Right lung (tissue), 10 donors: ENCODE measurements around the gene ITGB7. TPM values are rescaled to one million over a fixed set of nuclear protein-coding genes. Genes with fewer than 3 reads are reported as not detected.

Experiments used
- DNase-seq, 2 donors: peaks; one replicate each; pipeline ENCODE4 v3.0.0-alpha.2; 2013
- long read RNA-seq, 8 donors: transcript quantifications; one replicate each; lab custom pipeline, GENCODE V29; 2026
- polyA plus RNA-seq, 5 donors: library from polyadenylated mRNA; unstranded; fragments of 120-200 nt; gene quantifications; one replicate each; pipeline versions ENCODE4 v1.2.1 to v1.2.3, GENCODE V29; 2013; ENCODE audit warnings: inconsistent platforms in 1 of 5, low replicate concordance in 1 of 5; ENCODE audit not compliant: insufficient read length in 5 of 5, insufficient read depth in 1 of 5

The ITGB7 gene, protein sequence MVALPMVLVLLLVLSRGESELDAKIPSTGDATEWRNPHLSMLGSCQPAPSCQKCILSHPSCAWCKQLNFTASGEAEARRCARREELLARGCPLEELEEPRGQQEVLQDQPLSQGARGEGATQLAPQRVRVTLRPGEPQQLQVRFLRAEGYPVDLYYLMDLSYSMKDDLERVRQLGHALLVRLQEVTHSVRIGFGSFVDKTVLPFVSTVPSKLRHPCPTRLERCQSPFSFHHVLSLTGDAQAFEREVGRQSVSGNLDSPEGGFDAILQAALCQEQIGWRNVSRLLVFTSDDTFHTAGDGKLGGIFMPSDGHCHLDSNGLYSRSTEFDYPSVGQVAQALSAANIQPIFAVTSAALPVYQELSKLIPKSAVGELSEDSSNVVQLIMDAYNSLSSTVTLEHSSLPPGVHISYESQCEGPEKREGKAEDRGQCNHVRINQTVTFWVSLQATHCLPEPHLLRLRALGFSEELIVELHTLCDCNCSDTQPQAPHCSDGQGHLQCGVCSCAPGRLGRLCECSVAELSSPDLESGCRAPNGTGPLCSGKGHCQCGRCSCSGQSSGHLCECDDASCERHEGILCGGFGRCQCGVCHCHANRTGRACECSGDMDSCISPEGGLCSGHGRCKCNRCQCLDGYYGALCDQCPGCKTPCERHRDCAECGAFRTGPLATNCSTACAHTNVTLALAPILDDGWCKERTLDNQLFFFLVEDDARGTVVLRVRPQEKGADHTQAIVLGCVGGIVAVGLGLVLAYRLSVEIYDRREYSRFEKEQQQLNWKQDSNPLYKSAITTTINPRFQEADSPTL
- 1 to 10 TPM in 4 of 5 donors, under 1 TPM in 1; 0.90 to 2.1 (median 1.2) TPM for polyA plus RNA-seq
- long read RNA-seq, donor 1 = 0 reads
- long read RNA-seq, donor 2 = 0 reads
- long read RNA-seq, donor 3 = 0 reads
- long read RNA-seq, donor 4 = 0 reads
- long read RNA-seq, donor 5 = 0 reads
- long read RNA-seq, donor 6 = 0 reads
- long read RNA-seq, donor 7 = 0 reads
- long read RNA-seq, donor 8 = 0 reads

DNA sequence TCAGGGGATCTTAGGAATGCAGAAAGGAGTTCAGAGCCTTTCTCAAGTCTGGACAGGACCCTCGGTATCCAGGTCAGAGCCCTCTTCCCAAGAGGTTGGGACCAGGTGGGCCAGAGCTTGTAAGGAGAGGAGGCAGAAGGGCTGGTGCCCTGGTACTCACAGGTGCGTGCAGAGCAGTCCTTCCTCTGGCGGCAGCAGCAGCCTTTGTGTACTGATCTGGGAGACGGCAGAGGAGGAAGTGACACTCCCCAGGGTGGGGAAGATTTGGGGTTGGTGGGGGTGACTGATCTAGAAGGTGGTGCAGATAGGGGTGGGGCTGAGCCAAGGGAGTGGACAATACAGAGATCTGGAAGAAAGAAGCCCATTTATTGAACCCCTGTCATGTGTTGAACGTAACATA lies at the start of gene ITGB7:
ITGB7 (minus strand) TSS at position 210 of the 400 bp plus-strand sequence. CDS start 6,808 bp downstream, outside the sequence.
- DNase-seq = no peak

DNA sequence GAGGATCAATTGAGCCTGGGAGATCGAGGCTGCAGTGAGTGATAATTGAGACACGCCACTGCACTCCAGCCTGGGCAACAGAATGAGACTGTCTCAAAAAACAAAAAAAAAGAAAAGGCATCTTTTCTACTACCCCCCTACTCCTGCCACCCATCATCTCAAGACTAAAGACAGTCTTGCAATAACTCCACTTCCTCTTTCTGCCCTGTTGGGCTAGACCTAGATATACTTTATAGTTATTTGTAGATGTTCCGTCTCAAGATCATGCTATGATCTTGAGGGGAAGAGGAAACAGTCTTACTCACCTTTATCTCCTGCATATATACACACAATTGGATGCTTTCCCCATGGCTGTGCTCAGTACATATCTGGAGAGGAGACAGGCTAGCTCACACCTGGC lies 48.9 kb upstream of the ITGB7 start:
- DNase-seq = no peak

DNA sequence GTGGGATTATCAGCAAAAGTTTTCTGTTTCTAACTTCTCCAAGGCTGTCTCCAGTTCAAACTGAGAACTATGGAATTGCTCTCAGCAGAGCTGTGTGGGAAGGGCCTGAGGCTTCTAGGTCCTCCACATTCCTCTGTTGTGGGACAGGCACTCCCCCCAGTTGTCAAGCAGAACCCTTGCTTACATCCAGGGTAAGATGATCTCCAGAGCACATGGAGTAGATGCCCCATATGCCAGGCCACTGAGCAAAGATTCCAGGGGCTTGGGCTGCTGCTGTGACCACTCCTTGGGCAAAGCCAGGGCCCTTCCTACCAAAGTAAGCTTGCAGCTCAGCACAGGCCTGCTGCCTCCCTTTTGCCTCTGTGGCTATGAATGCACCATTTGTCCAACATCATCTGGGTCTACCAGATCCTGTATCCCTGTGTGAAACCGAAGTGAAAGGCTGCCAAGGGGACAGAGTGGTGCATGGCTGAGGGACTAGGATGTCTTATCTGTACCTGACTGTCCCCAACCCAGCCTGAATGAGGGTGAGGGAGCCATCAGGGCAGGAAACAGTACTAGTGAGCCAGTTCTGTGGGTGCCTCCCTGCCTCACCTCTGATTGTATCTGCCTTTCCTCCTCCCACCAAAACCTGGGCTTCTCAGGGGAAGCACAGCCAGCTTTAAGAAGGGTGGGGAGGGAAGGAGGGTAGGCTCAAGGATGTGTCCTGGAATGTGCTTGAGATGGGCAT lies 47.9 kb upstream of the ITGB7 start:
- no peak for DNase-seq

DNA sequence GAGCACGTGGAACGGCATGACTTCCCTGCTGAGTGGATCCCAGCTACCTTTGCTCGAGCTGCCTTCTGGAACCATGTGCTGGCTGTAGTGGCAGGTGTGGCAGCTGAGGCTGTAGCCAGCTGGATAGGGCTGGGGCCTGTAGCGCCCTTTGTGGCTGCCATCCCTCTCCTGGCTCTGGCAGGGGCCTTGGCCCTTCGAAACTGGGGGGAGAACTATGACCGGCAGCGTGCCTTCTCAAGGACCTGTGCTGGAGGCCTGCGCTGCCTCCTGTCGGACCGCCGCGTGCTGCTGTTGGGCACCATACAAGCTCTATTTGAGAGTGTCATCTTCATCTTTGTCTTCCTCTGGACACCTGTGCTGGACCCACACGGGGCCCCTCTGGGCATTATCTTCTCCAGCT lies 46.2 kb upstream of the ITGB7 start:
- DNase-seq = no peak

DNA sequence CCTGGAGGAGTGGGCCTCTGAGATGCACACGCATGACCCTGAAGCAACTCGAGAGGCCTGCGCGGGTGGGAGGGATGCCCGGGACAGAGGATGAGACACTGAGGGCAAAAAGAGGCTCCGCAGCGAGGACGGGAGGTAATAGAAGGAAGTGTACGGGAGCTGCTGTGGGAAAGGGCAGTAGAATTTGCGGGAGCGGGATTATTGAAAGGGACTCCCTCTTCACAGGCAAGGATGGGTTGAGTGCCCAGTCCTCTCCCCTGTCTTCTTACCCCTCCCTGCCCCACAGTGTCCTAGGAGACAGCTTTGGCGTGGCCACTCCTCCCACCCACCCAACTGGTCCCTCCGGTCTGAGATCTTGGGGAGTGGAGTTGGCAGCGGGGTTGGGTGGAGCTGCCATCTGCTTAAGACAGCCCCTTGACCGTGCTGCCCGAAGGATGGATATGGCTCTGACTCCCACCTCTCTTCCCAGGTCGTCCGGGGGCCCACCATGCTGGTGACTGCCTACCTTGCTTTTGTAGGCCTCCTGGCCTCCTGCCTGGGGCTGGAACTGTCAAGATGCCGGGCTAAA lies 45.4 kb upstream of the ITGB7 start:
- no peak for DNase-seq

DNA sequence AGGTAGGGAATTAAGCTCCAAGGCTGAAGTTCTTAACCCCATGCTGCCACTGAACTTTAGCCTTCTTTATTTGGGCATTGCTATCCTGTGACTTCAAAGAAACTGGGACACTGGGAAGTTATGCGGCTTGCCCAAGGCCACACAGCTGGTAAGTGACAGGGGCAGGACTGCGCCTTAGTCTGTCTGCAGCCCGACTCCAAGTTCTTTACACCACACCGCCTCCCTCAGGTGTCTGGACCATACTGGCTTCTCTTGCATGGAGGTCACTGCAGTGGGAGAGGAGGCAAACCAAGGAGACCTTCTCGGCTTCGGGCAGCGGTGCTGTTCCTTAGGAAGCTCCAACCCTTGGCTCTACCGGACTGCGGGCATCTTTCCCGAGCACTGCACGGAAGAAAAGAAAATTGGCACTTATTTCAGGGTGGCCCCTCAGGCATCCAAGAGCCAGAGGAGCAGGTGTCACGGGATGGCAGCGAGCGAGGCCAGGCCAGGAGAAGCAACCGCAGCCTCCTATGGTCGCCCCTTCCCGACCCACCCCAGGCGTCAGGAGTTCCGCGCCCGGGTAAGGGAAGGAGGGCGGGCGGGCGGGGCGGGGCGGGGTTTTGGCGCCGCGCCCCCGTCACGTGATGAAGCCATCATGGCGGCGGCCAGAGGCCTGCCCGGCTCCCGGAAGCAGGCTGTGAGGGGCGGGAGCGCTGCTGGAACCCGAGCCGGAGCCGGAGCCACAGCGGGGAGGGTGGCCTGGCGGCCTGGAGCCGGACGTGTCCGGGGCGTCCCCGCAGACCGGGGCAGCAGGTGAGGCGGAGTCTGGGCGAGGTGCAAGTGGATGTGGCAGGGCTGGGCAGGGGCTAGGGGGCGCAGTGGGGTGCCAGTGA lies 44.7 kb upstream of the ITGB7 start:
- peak; percentile 68 to 76 for DNase-seq

DNA sequence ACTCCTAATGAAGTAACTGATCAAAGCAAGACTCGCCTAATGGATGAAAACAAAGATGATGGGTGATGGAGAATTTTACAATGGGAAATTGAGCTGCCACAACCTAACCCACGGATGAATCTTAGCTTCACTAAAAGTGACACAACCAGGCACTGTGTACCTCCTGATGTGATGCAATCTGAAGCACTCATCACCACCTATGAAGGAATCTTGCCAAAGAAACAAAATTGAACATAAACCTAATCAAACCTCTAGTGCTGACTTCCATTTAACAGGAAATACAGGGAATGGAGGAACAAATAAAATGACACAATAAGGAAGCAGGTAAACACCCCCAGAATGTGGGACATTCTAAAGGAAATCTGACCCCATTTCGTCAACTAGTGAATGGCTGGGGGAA lies 38.2 kb upstream of the ITGB7 start:
- DNase-seq = no peak

DNA sequence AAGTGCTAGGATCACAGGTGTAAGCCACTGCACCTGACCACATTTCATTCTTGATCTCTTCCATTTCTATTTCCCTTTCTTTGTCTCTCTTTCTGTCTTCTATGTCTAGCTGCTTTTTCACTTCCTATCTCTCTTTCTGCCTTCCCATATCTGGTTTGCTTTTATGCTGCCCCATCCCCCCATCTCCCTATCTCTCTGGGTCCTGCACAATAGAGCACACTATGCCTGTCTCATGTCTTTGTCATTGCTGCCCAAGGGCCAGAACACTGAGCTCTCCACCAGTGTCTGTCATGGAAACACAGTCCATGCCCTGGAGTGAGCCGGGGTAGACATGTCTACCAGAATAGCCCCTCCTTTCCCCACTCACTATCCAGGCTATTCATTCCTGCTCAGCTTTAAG lies 37.3 kb upstream of the ITGB7 start:
- no peak for DNase-seq

DNA sequence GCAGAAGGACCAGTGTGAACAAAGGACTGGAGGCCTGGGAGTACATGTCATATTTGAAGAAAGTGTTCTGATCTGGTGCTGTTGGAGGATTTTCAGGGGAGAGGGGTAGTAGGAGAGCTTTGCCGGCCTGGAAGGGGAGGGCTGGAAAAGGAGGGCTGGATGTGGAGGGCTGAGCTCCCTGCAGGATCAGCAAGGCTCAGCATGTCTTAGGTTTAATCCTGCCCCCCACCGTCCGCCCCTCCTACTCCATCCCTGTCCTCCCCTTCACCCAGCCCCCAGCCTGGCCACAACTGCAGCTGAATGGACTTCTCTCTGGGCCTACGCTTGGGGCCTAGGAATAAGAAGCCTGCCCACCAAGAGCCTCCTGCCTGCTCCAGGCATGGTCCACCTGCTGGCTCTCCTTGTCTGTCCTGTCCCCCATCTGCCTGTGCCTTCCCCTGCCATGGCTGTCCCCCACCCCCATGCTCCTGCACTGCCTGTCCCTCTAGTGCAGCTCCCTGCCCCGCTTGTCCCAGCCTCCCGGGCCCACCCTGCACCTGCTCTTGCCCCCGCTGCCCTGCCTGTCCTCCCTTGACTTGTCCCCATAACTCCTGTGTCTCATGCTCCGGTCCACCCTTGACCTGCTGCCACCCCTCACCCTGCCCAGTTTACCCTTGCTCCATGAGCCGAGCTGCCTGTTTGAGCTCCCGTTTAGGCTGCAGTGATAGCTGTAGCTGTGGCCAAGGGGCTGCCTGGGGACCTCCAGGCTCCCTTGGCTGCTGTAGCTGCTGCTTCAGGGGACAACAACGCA lies 34.8 kb upstream of the ITGB7 start:
- DNase-seq = no peak

DNA sequence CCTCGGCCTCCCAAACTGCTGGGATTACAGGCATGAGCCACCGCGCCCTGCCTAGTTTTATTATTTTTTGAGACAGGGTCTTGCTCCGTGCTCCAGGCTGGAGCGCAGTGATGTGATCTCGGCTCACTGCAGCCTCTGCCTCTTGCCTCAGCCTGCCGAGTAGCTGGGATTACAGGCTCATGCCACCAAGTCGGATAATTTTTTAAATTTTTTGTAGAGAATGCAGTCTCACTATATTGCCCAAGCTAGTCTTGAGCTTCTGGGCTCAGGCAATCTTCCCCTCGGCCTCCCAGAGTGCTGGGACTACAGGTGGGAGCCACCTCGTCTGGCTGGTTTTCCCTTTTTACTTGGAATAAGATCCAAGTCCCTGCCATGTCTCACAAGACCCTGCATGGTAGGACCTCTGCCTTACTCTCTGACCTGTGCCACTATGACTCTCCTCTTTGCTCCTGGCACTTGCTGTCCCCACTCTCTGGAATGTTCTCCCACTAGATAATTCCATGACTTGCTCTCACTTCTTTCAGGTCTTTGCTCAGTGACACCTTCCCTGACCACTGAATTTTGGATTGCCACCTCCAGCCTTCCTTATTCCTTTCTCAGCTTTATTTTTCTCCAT lies 32.7 kb upstream of the ITGB7 start:
- no peak for DNase-seq

DNA sequence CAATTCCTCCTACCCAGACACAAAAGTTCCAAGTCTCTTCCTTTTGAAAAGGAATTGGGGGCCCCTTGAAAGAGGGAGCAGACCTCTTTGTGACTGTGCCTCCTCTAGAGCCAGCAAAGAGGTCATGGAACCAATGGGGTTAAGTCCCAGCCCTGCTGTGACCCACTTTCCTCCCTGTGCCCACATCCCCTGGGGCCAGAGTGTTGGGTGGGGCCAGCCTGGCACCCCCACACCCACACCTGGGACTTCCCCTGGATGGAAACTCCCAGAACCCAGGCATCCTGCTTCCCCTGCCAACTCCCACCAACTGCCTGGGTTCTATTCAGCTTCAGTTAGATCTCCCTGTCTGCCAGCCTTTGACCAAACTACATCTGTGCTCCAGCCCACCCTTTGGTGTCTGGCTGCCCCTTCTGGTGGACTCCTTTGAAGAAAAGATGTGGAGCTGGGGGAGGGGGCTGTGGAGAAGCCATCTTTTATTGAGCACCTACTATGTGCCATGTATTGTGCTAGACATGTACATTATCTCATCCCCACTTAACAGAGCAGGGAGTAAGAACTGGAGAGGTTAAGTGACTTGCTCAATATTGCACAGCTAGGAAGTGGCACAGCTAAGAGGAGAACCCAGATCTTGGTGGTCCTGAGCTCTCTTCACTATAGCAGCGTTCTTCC lies 29.5 kb upstream of the ITGB7 start:
- no peak for DNase-seq

DNA sequence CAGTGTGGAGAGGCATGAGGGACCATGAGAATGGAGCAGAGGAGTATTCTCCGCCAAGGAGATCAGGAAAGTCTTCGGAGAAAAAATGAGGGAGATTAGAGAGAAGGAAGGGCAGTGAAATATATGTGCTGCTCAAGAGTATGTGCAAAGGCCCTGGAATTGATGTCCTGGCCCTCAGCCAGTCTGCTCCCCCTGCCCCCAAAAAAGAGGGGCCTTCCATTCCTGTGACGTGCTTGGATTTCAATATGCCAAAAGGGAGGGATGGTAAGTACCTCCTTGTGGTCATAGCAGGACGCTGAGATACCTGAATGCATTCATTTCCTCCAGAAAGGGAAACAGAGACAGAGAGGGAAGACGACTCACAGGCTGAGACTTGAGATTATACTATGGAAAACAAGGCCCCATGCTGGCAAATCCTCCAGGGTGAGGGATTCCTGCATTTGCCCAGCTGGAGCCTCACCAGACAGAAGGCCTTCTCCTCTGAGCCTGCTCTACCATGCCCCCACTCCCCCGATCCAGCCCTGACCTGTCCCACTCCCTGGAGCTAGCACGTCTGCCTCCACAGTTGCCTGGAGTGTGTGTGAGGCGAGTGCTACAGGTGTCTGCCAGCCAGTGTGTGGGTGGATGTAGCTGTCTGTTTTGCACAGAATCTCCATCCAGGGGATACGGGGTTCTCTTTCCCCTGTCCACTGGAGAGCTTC lies 28.8 kb upstream of the ITGB7 start:
- DNase-seq = no peak

DNA sequence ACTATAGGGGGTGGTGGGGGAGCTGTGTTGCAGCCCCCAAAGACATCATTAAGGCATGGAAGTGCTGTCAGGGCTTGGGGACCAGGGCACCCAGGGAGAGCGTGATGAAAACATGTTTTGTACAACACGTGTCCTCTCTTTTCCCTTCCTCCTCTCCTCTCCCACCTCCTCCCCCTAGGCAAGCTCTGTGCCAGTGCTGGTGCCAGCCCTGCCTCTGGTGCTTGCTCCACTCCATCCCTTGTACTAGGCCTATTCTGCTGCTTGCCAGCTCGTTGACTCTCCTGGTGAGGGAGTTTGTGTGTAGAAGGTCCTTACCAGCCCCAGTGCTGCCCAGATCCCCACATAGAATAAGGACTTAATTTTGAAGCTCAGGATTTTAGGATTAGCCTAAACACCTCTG lies 28.1 kb upstream of the ITGB7 start:
- DNase-seq = no peak

DNA sequence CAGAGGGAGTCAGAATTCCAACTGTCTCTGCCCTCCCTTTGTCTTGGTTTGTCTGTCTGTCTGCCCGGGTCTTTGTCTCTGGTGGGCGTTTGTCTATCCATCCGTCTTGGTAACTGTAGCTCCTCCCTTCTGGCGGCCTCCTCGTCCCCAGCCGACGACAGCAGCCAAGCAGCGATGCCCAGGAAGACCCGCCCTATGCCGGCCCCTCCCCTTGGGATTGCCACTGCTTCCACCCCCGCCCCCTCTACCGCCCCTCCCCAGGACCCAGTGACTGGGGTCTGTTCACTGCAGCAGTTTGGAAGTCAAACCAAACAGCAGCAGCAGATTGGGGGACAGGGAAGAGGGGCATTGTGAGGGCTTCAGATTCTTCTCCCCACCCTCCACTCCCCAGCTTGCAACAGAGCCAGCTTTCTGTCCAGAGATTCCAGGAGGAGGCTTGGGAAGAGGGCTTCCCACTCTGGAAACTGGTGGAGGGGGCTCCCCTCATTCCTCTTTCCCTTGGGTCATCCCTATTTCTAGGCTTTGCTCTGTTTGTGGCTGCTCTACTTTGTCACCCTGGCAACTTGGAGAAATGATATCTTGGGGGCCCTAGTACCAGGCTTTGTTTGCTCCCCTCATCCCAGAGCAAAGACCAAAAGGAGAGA lies 27.3 kb upstream of the ITGB7 start:
- DNase-seq = no peak

DNA sequence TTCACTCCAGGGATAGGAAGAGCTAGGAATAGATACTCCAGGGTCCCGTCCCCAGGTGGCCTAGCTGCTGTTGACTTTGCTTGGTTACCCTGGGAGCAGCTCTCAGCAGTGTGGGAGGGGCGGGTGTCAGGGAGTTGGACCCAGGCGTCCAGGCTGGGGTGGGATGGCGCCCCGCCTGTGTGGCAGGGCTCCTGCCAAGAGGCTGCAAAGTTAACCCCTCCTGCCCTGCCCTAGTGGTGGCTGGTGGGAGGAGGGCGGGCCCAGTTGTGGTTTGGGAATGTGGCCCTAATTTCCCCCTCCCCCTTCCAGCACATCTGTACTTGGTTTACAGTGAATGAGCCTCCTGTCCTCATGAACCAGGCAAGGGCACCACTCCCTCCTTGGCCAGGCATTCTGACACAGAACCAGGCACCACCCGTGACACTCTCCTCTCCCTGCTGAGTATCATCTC lies 26.6 kb upstream of the ITGB7 start:
- DNase-seq = no peak

DNA sequence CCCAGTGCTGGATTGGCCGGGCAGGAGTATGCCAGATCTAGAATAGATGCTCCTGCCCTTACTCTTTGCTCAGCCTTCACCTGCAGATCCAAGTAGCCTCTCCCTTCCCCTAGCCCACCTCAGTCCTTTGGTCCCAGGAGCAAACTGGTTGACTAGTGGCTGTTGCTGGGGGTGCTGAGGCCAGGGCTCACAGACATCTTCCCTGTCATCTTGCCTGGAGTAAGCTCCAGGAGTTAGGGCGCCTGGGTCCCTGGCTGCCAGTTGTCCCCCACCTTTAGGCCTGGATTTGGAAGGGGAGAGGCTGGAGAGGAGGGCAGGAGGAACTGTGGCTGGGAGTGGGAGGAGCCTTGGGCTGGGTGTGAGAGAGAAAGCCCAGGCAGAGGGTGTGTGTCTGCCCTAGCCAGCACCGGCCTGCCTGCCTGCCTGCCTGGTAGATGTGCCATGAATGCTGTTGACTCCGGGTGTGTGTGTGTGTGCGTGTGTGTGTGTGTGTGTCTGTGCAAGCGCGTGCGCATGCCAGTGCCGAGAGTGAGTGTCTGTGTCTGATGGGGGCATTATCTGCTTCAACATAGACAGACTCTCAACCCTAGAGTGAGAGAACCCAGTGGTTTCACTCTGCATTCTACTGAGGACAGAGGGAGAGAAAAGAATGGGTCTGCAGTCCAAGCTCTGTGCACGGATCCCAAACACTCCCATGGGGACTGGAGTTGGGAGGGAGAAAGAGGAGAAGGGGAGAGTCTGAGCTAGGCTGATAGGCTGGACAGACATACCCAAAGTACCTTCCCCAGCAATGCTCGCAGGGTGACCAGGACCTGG lies 25.8 kb upstream of the ITGB7 start:
- no peak for DNase-seq
